ENCODE results near the gene UBXN10. TPM values are rescaled to one million over a fixed set of nuclear protein-coding genes. Genes with fewer than 3 reads are reported as not detected.

UBXN10 gene
- total and polyA plus RNA-seq, 10 donors = 0.07 to 0.26 (median 0.18) TPM

DNA sequence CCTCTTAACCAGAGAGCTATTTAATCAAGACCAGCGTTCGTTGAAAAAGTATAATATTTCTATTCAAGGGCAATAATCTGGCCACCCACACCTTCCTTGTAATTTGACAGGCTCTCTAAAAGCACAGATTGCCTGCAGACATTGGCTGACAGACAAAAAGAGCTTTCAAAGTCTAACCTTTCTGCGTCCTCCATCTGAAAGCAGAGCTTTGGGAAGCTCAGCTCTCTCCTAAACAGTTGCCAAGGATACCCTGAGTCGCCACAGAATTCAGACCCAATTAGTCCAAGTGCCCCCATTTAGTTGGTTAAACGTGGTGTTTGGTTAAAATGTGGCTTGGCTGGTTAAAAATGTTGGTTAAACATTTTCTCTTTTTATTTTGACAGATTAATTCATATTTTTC is 34.1 kb downstream of the UBXN10 start:
- Histone ChIP-seq H3K36me3 (no peaks in the 10 kb centered on the region), H3K4me3 (no peak overlapping the region), H3K9me3 (peaks cover 0 to 3% (median 0%) of the 10 kb centered on the region in 8 donors), H3K27ac (no peak overlapping the region), H3K27me3 (replicated peaks in 1 of 7) (peaks cover 0 to 45% (median 0%) of the 10 kb centered on the region in 7 donors), H3K4me1 (peaks cover 0 to 6% (median 0%) of the 10 kb centered on the region in 6 donors)
- intact Hi-C loops (cut with DNase I; ENCODE audit: low total_unique reads) = no loop called here
- TF ChIP-seq, protein P1, sequence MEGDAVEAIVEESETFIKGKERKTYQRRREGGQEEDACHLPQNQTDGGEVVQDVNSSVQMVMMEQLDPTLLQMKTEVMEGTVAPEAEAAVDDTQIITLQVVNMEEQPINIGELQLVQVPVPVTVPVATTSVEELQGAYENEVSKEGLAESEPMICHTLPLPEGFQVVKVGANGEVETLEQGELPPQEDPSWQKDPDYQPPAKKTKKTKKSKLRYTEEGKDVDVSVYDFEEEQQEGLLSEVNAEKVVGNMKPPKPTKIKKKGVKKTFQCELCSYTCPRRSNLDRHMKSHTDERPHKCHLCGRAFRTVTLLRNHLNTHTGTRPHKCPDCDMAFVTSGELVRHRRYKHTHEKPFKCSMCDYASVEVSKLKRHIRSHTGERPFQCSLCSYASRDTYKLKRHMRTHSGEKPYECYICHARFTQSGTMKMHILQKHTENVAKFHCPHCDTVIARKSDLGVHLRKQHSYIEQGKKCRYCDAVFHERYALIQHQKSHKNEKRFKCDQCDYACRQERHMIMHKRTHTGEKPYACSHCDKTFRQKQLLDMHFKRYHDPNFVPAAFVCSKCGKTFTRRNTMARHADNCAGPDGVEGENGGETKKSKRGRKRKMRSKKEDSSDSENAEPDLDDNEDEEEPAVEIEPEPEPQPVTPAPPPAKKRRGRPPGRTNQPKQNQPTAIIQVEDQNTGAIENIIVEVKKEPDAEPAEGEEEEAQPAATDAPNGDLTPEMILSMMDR (IDR thresholded peaks at IDR 0.05 in 8 of 11, conservative IDR thresholded peaks at IDR 0.05 in 3 of 11) = no peak
- TF ChIP-seq POLR2AphosphoS5 (IDR thresholded peaks at IDR 0.05) (no peak), POLR2A (IDR thresholded peaks at IDR 0.05) (no peak)
- WGBS, 5 donors = 67 to 83% (median 72%) methylated on average over 5 of the region's 5 CpGs
- no peak for DNase-seq

DNA sequence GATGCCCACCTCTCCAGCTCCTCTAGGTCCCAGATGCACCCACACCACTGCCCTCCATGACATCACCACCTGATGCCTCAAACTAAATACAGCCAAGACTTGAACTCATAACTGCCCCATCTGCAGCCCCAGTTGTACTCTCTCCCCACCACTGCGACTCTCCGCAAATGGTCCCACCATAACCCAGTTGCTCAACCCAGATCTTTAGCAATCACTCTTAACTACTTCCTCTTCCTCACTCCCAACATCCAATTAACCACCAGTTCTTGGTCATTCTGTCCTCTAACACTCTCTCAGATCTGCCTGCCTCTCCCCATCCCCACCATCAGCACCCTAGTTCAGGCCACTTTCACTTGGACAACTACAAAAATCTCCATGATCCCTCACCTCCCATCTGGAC is 37.2 kb downstream of the UBXN10 start:
- intact Hi-C loops (cut with DNase I; ENCODE audit: low total_unique reads) = no loop called here
- WGBS, 5 donors = 42 to 75% (median 56%) methylated on average over 2 of the region's 2 CpGs
- Histone ChIP-seq H3K36me3 (no peaks in the 10 kb centered on the region), H3K27me3 (replicated peaks in 1 of 7) (peaks cover 0 to 61% (median 0%) of the 10 kb centered on the region in 7 donors), H3K4me3 (no peak overlapping the region), H3K9me3 (no peaks in the 10 kb centered on the region), H3K4me1 (peaks cover 0 to 6% (median 0%) of the 10 kb centered on the region in 6 donors), H3K27ac (no peak overlapping the region)
- TF ChIP-seq POLR2AphosphoS5 (IDR thresholded peaks at IDR 0.05) (no peak), POLR2A (IDR thresholded peaks at IDR 0.05) (no peak)
- TF ChIP-seq, protein P1 (IDR thresholded peaks at IDR 0.05 in 8 of 11, conservative IDR thresholded peaks at IDR 0.05 in 3 of 11) = no peak
- DNase-seq = no peak

- TF ChIP-seq POLR2AphosphoS5 (IDR thresholded peaks at IDR 0.05) = no peak
- TF ChIP-seq, protein P1 (IDR thresholded peaks at IDR 0.05 in 8 of 11, conservative IDR thresholded peaks at IDR 0.05 in 3 of 11) = no peak
- no peak for TF ChIP-seq POLR2A (IDR thresholded peaks at IDR 0.05)
- intact Hi-C loops (cut with DNase I; ENCODE audit: low total_unique reads) = no loop called here
- Histone ChIP-seq H3K27me3 (replicated peaks in 1 of 7) (peaks cover 0 to 68% (median 0%) of the 10 kb centered on the region in 7 donors), H3K9me3 (no peaks in the 10 kb centered on the region), H3K36me3 (no peaks in the 10 kb centered on the region), H3K27ac (no peak overlapping the region), H3K4me3 (no peak overlapping the region), H3K4me1 (peaks cover 0 to 6% (median 0%) of the 10 kb centered on the region in 6 donors)
- WGBS, 5 donors = 46 to 56% (median 50%) methylated on average over 18 of the region's 18 CpGs
- DNase-seq = no peak
These were observed 37.9 kb downstream of the UBXN10 start for GRCh38 chr1:20223551-20224419.

GRCh38 chr1:20224546-20224945 is 38.6 kb downstream of the UBXN10 start:
- H3K4me3 ChIP-seq = no peak overlapping the region
- 65 to 82% (median 70%) methylated on average over 3 of the region's 3 CpGs for WGBS, 5 donors
- no peak for DNase-seq
- no peaks in the 10 kb centered on the region for H3K36me3 ChIP-seq
- no peaks in the 10 kb centered on the region for H3K9me3 ChIP-seq
- no peak overlapping the region for H3K27ac ChIP-seq
- intact Hi-C loops (cut with DNase I; ENCODE audit: low total_unique reads) = no loop called here
- TF ChIP-seq POLR2A (IDR thresholded peaks at IDR 0.05) (no peak), POLR2AphosphoS5 (IDR thresholded peaks at IDR 0.05) (no peak)
- TF ChIP-seq, protein P1 (IDR thresholded peaks at IDR 0.05 in 8 of 11, conservative IDR thresholded peaks at IDR 0.05 in 3 of 11) = no peak
- peaks cover 0 to 68% (median 0%) of the 10 kb centered on the region in 7 donors for H3K27me3 ChIP-seq (replicated peaks in 1 of 7)
- peaks cover 0 to 6% (median 0%) of the 10 kb centered on the region in 6 donors for H3K4me1 ChIP-seq

All from spleen (tissue), 11 donors.